Keratinocyte (primary cell): Measurements from ENCODE around the gene NR1H3. TPM values are rescaled to one million over a fixed set of nuclear protein-coding genes. Genes with fewer than 3 reads are reported as not detected.

Experiments used
- DNase-seq: peaks from one replicate; pipeline ENCODE4 v3.0.0-alpha.2; 2011; ENCODE audit warnings: low read depth, missing footprints, low spot score
- FAIRE-seq: peaks from 2 replicates; lab custom pipeline; 2011; peaks lifted over from hg19 to GRCh38; lab: Jason Lieb, UNC
- H2AFZ ChIP-seq: 2 replicates; pipeline ENCODE4 v1.6.0; 2012; ENCODE audit warnings: low read length, control low read depth, inconsistent platforms; ENCODE audit not compliant: control insufficient read depth
- H3K27ac ChIP-seq: 2 replicates; pipeline ENCODE4 v1.5.1; 2011; ENCODE audit warnings: low read length; ENCODE audit not compliant: control insufficient read depth, insufficient read depth
- H3K27me3 ChIP-seq: 3 replicates; pipeline ENCODE4 v1.6.0; 2011; ENCODE audit warnings: low read length; ENCODE audit not compliant: control insufficient read depth, insufficient read depth; ENCODE audit errors: extremely low read depth
- H3K36me3 ChIP-seq, 2 experiments: 2 replicates in 1 of 2; 3 replicates in 1 of 2; pipeline ENCODE4 v1.5.1; 2011; ENCODE audit warnings: low read length in 2 of 2, mild to moderate bottlenecking in 1 of 2; ENCODE audit not compliant: control insufficient read depth in 2 of 2, insufficient read depth in 2 of 2; ENCODE audit errors: extremely low read depth in 1 of 2
- H3K4me1 ChIP-seq: 3 replicates; pipeline ENCODE4 v1.5.1; 2011; ENCODE audit warnings: low read length; ENCODE audit not compliant: control insufficient read depth, insufficient read depth; ENCODE audit errors: extremely low read depth
- H3K4me2 ChIP-seq: 3 replicates; pipeline ENCODE4 v1.6.0; 2011; ENCODE audit warnings: low read depth, low read length; ENCODE audit not compliant: control insufficient read depth, insufficient read depth; ENCODE audit errors: extremely low read depth
- H3K4me3 ChIP-seq, 3 experiments: fragments of 200-600 bp in 1 of 3; sonication (generic) in 1 of 3; 2 replicates in 2 of 3; 3 replicates in 1 of 3; pipeline ENCODE4 v1.5.1; 2011 to 2016; ENCODE audit warnings: low read length in 3 of 3, mild to moderate bottlenecking in 3 of 3, control low read depth in 2 of 3, inconsistent platforms in 1 of 3, low read depth in 1 of 3, mixed read lengths in 1 of 3, mixed run types in 1 of 3, moderate library complexity in 1 of 3; ENCODE audit not compliant: control insufficient read depth in 2 of 3, insufficient read depth in 2 of 3; ENCODE audit errors: extremely low read depth in 1 of 3
- H3K79me2 ChIP-seq: 2 replicates; pipeline ENCODE4 v1.6.0; 2012; ENCODE audit warnings: low read length; ENCODE audit not compliant: control insufficient read depth, insufficient read depth
- H3K9ac ChIP-seq: 3 replicates; pipeline ENCODE4 v1.6.0; 2011; ENCODE audit warnings: low read length; ENCODE audit not compliant: control insufficient read depth, insufficient read depth; ENCODE audit errors: extremely low read depth
- H3K9me1 ChIP-seq: 3 replicates; pipeline ENCODE4 v1.6.0; 2011; ENCODE audit warnings: low read length; ENCODE audit not compliant: control insufficient read depth, insufficient read depth; ENCODE audit errors: extremely low read depth
- H3K9me3 ChIP-seq: 2 replicates; pipeline ENCODE4 v1.5.1; 2012; ENCODE audit warnings: low read depth, low read length; ENCODE audit not compliant: control insufficient read depth
- H4K20me1 ChIP-seq: 3 replicates; pipeline ENCODE4 v1.6.0; 2011; ENCODE audit warnings: low read length; ENCODE audit not compliant: control insufficient read depth, insufficient read depth; ENCODE audit errors: extremely low read depth
- EZH2 ChIP-seq: IDR thresholded peaks from one replicate; pipeline ENCODE4 v1.6.1; 2012; ENCODE audit warnings: inconsistent platforms, mild to moderate bottlenecking, low read length, moderate library complexity
- dilution Hi-C: fragments of 300-500 bp; cut with MboI; formaldehyde crosslinking; loops from one replicate; pipeline ENCODE4 v1.7.0; 2020; ENCODE audit warnings: low sequenced_read_pairs; ENCODE audit not compliant: extremely low pct_ligation_motif_present
- polyA plus RNA-seq, 5 experiments: library from polyadenylated mRNA; depleted of rRNA in 3 of 5; stranded (reverse) in 3 of 5; stranded (forward) in 1 of 5; unstranded in 1 of 5; fragments of >200 nt; gene quantifications; 1 replicate in 1 of 5; 2 replicates in 3 of 5; 3 replicates in 1 of 5; pipeline versions ENCODE4 v1.2.1 to v1.2.3, GENCODE V29; 2011 to 2012; ENCODE audit warnings: missing spikeins in 2 of 5, low read depth in 1 of 5, low replicate concordance in 1 of 5
- TF ChIP-seq, protein P1 (sequence below), 3 experiments: IDR thresholded peaks in 1 of 3; conservative IDR thresholded peaks in 1 of 3; optimal IDR thresholded peaks in 1 of 3; 2 replicates in 2 of 3; 3 replicates in 1 of 3; pipeline versions ENCODE3 to v1.5.1; 2011; ENCODE audit warnings: low read length in 3 of 3, mild to moderate bottlenecking in 3 of 3, moderate library complexity in 2 of 3, control low read depth in 1 of 3, inconsistent platforms in 1 of 3; ENCODE audit not compliant: insufficient read depth in 2 of 3; ENCODE audit errors: extremely low read depth in 1 of 3

NR1H3 gene
- polyA plus RNA-seq, 1 donor (not counting 4 experiments of a cell fraction or from before 2014, with no cell fraction given), result 9.1 TPM

DNA sequence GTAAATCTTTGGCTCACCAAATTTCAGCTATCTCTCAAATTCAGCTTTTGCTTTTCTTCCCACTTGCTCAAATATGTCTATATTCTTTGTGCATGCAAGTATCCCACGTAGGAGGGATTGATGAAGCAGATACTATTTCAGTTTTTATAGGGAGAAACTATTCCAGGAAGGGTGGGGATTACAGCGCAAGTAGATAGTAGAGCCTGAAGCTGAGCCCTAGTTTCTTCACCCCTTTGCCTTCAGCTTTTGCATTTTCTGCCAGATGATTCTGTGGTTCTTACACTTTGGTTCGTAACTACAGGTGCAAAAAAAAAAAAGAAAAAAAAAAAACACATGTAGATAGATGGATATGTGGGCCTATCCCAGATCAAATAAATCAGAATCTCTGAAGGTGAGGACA is 6.0 kb upstream of the NR1H3 start:
- H3K79me2 ChIP-seq, result peaks cover 16% of the 10 kb centered on the region
- dilution Hi-C loops, result no loop called here
- no peak overlapping the region for H2AFZ ChIP-seq
- FAIRE-seq (no peak), DNase-seq (no peak)
- no peaks in the 10 kb centered on the region for H3K9me3 ChIP-seq
- no peak overlapping the region for H3K9ac ChIP-seq
- H3K27me3 ChIP-seq, result no peaks in the 10 kb centered on the region
- H3K4me3 ChIP-seq, result no peak overlapping the region
- no peak overlapping the region for H3K4me2 ChIP-seq
- no peaks in the 10 kb centered on the region for H3K9me1 ChIP-seq
- H4K20me1 ChIP-seq, result no peaks in the 10 kb centered on the region
- H3K36me3 ChIP-seq, result no peaks in the 10 kb centered on the region
- no peak for TF ChIP-seq EZH2
- TF ChIP-seq, protein P1, sequence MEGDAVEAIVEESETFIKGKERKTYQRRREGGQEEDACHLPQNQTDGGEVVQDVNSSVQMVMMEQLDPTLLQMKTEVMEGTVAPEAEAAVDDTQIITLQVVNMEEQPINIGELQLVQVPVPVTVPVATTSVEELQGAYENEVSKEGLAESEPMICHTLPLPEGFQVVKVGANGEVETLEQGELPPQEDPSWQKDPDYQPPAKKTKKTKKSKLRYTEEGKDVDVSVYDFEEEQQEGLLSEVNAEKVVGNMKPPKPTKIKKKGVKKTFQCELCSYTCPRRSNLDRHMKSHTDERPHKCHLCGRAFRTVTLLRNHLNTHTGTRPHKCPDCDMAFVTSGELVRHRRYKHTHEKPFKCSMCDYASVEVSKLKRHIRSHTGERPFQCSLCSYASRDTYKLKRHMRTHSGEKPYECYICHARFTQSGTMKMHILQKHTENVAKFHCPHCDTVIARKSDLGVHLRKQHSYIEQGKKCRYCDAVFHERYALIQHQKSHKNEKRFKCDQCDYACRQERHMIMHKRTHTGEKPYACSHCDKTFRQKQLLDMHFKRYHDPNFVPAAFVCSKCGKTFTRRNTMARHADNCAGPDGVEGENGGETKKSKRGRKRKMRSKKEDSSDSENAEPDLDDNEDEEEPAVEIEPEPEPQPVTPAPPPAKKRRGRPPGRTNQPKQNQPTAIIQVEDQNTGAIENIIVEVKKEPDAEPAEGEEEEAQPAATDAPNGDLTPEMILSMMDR (optimal IDR thresholded peaks at IDR 0.05 in 1 of 3, IDR thresholded peaks at IDR 0.05 in 1 of 3, conservative IDR thresholded peaks at IDR 0.05 in 1 of 3; ENCODE audit: extremely low read depth in 1 of 3, insufficient read depth in 2 of 3, low read length in 3 of 3), result no peak
- H3K27ac ChIP-seq, result no peak overlapping the region
- H3K4me1 ChIP-seq, result peaks cover 12% of the 10 kb centered on the region

DNA sequence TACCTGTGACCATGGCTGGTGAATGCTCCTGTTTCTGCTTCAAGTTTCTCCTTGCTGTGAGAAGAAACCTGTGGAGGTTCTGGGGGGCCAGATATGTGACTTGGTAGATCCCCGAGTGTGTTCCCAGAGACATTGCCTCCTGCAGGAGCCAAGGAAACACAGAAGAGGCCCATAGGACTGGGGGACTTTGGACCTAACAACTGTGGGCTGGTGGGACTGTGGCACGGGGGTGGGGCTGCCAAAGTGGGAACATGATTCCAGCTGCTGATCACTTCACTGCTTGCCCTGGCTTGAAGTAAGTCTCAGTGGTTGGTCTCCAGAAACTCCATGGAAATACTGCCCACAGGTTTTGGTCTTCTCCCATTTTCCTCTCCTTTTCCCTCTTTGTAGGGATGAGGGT is 4.1 kb upstream of the NR1H3 start:
- Histone ChIP-seq H3K4me2 (no peak overlapping the region), H3K9me1 (no peaks in the 10 kb centered on the region), H3K9me3 (no peaks in the 10 kb centered on the region), H3K4me1 (peaks cover 13% of the 10 kb centered on the region), H3K36me3 (no peaks in the 10 kb centered on the region), H3K9ac (no peak overlapping the region), H3K27me3 (no peaks in the 10 kb centered on the region), H3K79me2 (peaks cover 12% of the 10 kb centered on the region), H3K4me3 (no peak overlapping the region), H2AFZ (no peak overlapping the region), H4K20me1 (no peaks in the 10 kb centered on the region), H3K27ac (no peak overlapping the region)
- FAIRE-seq, result no peak
- no peak for TF ChIP-seq EZH2
- TF ChIP-seq, protein P1 (optimal IDR thresholded peaks at IDR 0.05 in 1 of 3, IDR thresholded peaks at IDR 0.05 in 1 of 3, conservative IDR thresholded peaks at IDR 0.05 in 1 of 3; ENCODE audit: extremely low read depth in 1 of 3, insufficient read depth in 2 of 3, low read length in 3 of 3), result no peak
- DNase-seq, result no peak
- dilution Hi-C loops, result no loop called here
